K562 (cell line): ENCODE measurements around the gene DNASE1L3. TPM values are rescaled to one million over a fixed set of nuclear protein-coding genes. Genes with fewer than 3 reads are reported as not detected.

ENCODE experiments used
- ATAC-seq: fragments of 200-7000 bp; cut with Tn5 transposase; 3 replicates; pipeline ENCODE4 v1.9.1; 2020; ENCODE audit warnings: moderate library complexity
- BruUV-seq: library from RNA; stranded (reverse); fragments of 400-500 nt; replicated peaks from 2 replicates; lab custom pipeline; 2021; lab: Mats Ljungman, UMichigan
- CTCF ChIA-PET: fragments of 300-600 bp; formaldehyde crosslinking; extraction: SDS; loops from one replicate; lab custom pipeline; 2021; ENCODE audit warnings: low intra/inter-chr PET ratio; lab: Yijun Ruan, JAX
- POLR2A ChIA-PET: fragments of 300-600, 350-650 bp; sonication (Branson Sonifier 250); formaldehyde crosslinking; extraction: SDS; loops from one replicate; lab custom pipeline; 2021; ENCODE audit warnings: antibody characterized with exemption, inconsistent platforms; lab: Yijun Ruan, JAX
- DNase-seq, 4 experiments: peaks; one replicate each; pipeline versions ENCODE4 v3.0.0 to v3.0.0-alpha.2; 2011 to 2018; ENCODE audit warnings: low spot score in 3 of 4, mixed read lengths in 3 of 4; ENCODE audit errors: extremely low read depth in 1 of 4
- FAIRE-seq: peaks from 2 replicates; lab custom pipeline; 2011; peaks lifted over from hg19 to GRCh38; lab: Jason Lieb, UNC
- H2AFZ ChIP-seq: 2 replicates; pipeline ENCODE4 v1.6.0; 2011; ENCODE audit warnings: low read depth, low read length, control low read depth, inconsistent platforms
- H3K27ac ChIP-seq: fragments of 200-600 bp; 3 replicates; pipeline ENCODE4 v1.8.0; 2011; ENCODE audit warnings: low read depth, mild to moderate bottlenecking, control low read depth, inconsistent platforms, low read length, moderate library complexity, mixed read lengths; ENCODE audit errors: extremely low read depth
- H3K27me3 ChIP-seq, 2 experiments: fragments of 300-600 bp in 1 of 2; 2 replicates in 1 of 2; 3 replicates in 1 of 2; pipeline versions ENCODE4 v1.6.0 to v1.8.0; 2011; ENCODE audit warnings: inconsistent platforms in 2 of 2, low read length in 2 of 2, mild to moderate bottlenecking in 1 of 2, mixed read lengths in 1 of 2, moderate library complexity in 1 of 2; ENCODE audit not compliant: control insufficient read depth in 2 of 2, insufficient read depth in 2 of 2
- H3K36me3 ChIP-seq: fragments of 300-600 bp; 3 replicates; pipeline ENCODE4 v1.8.0; 2011; ENCODE audit warnings: mild to moderate bottlenecking, low read length, inconsistent platforms; ENCODE audit not compliant: control insufficient read depth, insufficient read depth
- H3K4me1 ChIP-seq, 2 experiments: fragments of 200-600 bp in 1 of 2; replicated peaks in 1 of 2; 2 replicates in 1 of 2; 3 replicates in 1 of 2; pipeline versions ENCODE4 v1.5.1 to v1.8.0; 2011; ENCODE audit warnings: inconsistent platforms in 2 of 2, low read length in 2 of 2, mild to moderate bottlenecking in 1 of 2, mixed read lengths in 1 of 2, moderate library complexity in 1 of 2; ENCODE audit not compliant: control insufficient read depth in 2 of 2, insufficient read depth in 2 of 2
- H3K4me2 ChIP-seq: 2 replicates; pipeline ENCODE4 v1.6.1; 2011; ENCODE audit warnings: low read length, control low read depth, inconsistent platforms, mixed read lengths; ENCODE audit not compliant: insufficient read depth
- H3K4me3 ChIP-seq: fragments of 200-600 bp; sonication (generic), shearing (Covaris generic); 2 replicates; pipeline ENCODE4 v1.5.1; 2016; ENCODE audit warnings: control low read depth, inconsistent platforms
- H3K79me2 ChIP-seq: fragments of 200-600 bp; 3 replicates; pipeline ENCODE4 v1.8.0; 2011; ENCODE audit warnings: low read length, inconsistent platforms; ENCODE audit not compliant: control insufficient read depth, insufficient read depth
- H3K9ac ChIP-seq, 2 experiments: 2 replicates each; pipeline versions ENCODE4 v1.6.0 to v1.6.1; 2011; ENCODE audit warnings: low read depth in 2 of 2, low read length in 2 of 2, control low read depth in 1 of 2, inconsistent platforms in 1 of 2, mild to moderate bottlenecking in 1 of 2, mixed read lengths in 1 of 2; ENCODE audit not compliant: insufficient read depth in 1 of 2
- H3K9me1 ChIP-seq: one replicate; pipeline ENCODE4 v1.6.0; 2011; ENCODE audit warnings: inconsistent platforms, mild to moderate bottlenecking, low read length, moderate library complexity; ENCODE audit not compliant: control insufficient read depth, insufficient read depth
- H3K9me3 ChIP-seq: replicated peaks from 2 replicates; pipeline ENCODE4 v1.5.1; 2011; ENCODE audit warnings: low read depth, low read length, inconsistent platforms; ENCODE audit not compliant: control insufficient read depth, insufficient read depth
- H4K20me1 ChIP-seq: replicated peaks from 2 replicates; pipeline ENCODE4 v1.6.1; 2011; ENCODE audit warnings: low read length, inconsistent platforms, mixed read lengths; ENCODE audit not compliant: control insufficient read depth, insufficient read depth
- C11orf30 ChIP-seq: fragments of 450-650 bp; IDR thresholded peaks from 2 replicates; pipeline ENCODE4 v1.6.1; 2016; ENCODE audit warnings: low read depth, mild to moderate bottlenecking
- CREB5 ChIP-seq: fragments of 250-450 bp; sonication (Bioruptor Pico); IDR thresholded peaks from 2 replicates; pipeline ENCODE4 v1.5.0; 2020; ENCODE audit warnings: mild to moderate bottlenecking
- DNMT1 ChIP-seq: fragments of 450-650 bp; IDR thresholded peaks from 2 replicates; pipeline ENCODE4 v1.6.1; 2016; ENCODE audit warnings: antibody characterized with exemption, mild to moderate bottlenecking
- MAFG ChIP-seq: fragments of 450-650 bp; conservative IDR thresholded peaks from 2 replicates; pipeline ENCODE4 v1.6.1; 2016; ENCODE audit warnings: missing genetic modification characterization, missing compliant biosample characterization
- PKNOX1 ChIP-seq: fragments of 450-650 bp; IDR thresholded peaks from 2 replicates; pipeline ENCODE4 v1.6.1; 2016
- TAF1 ChIP-seq: IDR thresholded peaks from 2 replicates; pipeline ENCODE4 v1.6.1; 2011; ENCODE audit warnings: mild to moderate bottlenecking, low read length, moderate library complexity; ENCODE audit not compliant: insufficient read depth, control insufficient read depth, severe bottlenecking; ENCODE audit errors: extremely low read depth
- TSC22D4 ChIP-seq: fragments of 450-650 bp; IDR thresholded peaks from 2 replicates; pipeline ENCODE4 v1.6.1; 2016; ENCODE audit warnings: missing genetic modification characterization, missing biosample characterization, control low read depth
- ZNF134 ChIP-seq: fragments of 250-450 bp; sonication (Bioruptor Pico); conservative IDR thresholded peaks from 2 replicates; pipeline ENCODE4 v1.4.0; 2020
- ZNF280B ChIP-seq: fragments of 250-450 bp; sonication (Bioruptor Pico); IDR thresholded peaks from 2 replicates; pipeline ENCODE4 v1.5.1; 2021; ENCODE audit warnings: mild to moderate bottlenecking
- ZNF316 ChIP-seq: fragments of 450-650 bp; IDR thresholded peaks from 2 replicates; pipeline ENCODE4 v1.6.1; 2016
- ZNF347 ChIP-seq: fragments of 450-650 bp; formaldehyde crosslinking; IDR thresholded peaks from 2 replicates; pipeline ENCODE4 v1.4.0; 2020; ENCODE audit warnings: low read depth, mild to moderate bottlenecking, moderate library complexity
- WGBS: fragments of 100-300 bp; shearing (Covaris generic); methylation state at CpG from one replicate; pipeline ENCODE4 v1.1.6; 2016; ENCODE audit warnings: low coverage, mixed read lengths; ENCODE audit not compliant: insufficient coverage; ENCODE audit errors: missing lambda C conversion rate; 5-methylcytosine and 5-hydroxymethylcytosine counted together
- in situ Hi-C: fragments of 300-500 bp; cut with MboI; formaldehyde crosslinking; loops from 4 replicates; pipeline ENCODE4 v1.15.0; 2018; ENCODE audit warnings: inconsistent platforms, mixed read lengths
- intact Hi-C: fragments of 100-400 bp; cut with micrococcal nuclease; formaldehyde crosslinking; loops from 2 replicates; pipeline ENCODE4 v1.14.2; 2022
- polyA plus RNA-seq, 8 experiments: library from polyadenylated mRNA; depleted of rRNA in 4 of 8; stranded (reverse) in 5 of 8; unstranded in 3 of 8; fragments of >200 nt; fragmentation: Nextera tagmentation in 2 of 8; fragmentation: Illumina TruSeq in 1 of 8; extraction: Ambion mirVana in 2 of 8; extraction: Trizol in 1 of 8; gene quantifications; 2 replicates each; pipeline versions ENCODE4 v1.2.1 to v1.2.3, GENCODE V29; 2011 to 2014; ENCODE audit warnings: inconsistent platforms in 1 of 8, missing spikeins in 1 of 8
- total RNA-seq, 7 experiments: library from RNA; depleted of rRNA in 6 of 7; stranded (reverse); fragments of >200 nt in 6 of 7; fragmentation: Illumina TruSeq in 2 of 7; extraction: Trizol in 2 of 7; gene quantifications; 2 replicates each; pipeline versions ENCODE4 v1.2.1 to v1.2.3, GENCODE V29; 2011 to 2021; ENCODE audit warnings: low replicate concordance in 1 of 7

DNASE1L3 gene
- total and polyA plus RNA-seq, 9 of the 15 experiments (the other 6 are each of a cell fraction or from before 2014, with no cell fraction given) = 0.06 TPM; not detected in 8

- POLR2A ChIA-PET = no interaction called here
- H4K20me1 ChIP-seq = no peaks in the 10 kb centered on the region
Observed at GRCh38 chr3:58204720-58205119, 6.1 kb downstream of the DNASE1L3 start.

More at GRCh38 chr3:58204720-58205119, 6.1 kb downstream of the DNASE1L3 start:
- no peaks in the 10 kb centered on the region for H3K36me3 ChIP-seq
- BruUV-seq = no TSS peak
- intact Hi-C loops (no loop called here), in situ Hi-C loops (no loop called here)
- H3K4me1 ChIP-seq = no peaks in the 10 kb centered on the region
- no peaks in the 10 kb centered on the region for H3K79me2 ChIP-seq
- TF ChIP-seq ZNF316 = peak; percentile 51
- no peak for TF ChIP-seq TSC22D4 (tag)
- TF ChIP-seq TAF1 = no peak
- peak; percentile 32; the same call in 1 of the 2 replicates for TF ChIP-seq MAFG
- no peak for TF ChIP-seq ZNF347
- TF ChIP-seq ZNF134 (CRISPR knock-in tag) = no peak
- no peak for TF ChIP-seq PKNOX1
- TF ChIP-seq C11orf30 = peak; percentile 55
- TF ChIP-seq CREB5 (CRISPR knock-in tag) = no peak
- no peak for TF ChIP-seq ZNF280B (CRISPR knock-in tag)
- no peak for TF ChIP-seq DNMT1
- 10% methylated on average over 3 of the region's 4 CpGs for WGBS
- CTCF ChIA-PET = no interaction called here
- FAIRE-seq (no peak), DNase-seq (no peak), ATAC-seq (no peak)
- H3K9me3 ChIP-seq = no peaks in the 10 kb centered on the region
- H3K27ac ChIP-seq = no peak overlapping the region
- H3K4me2 ChIP-seq = no peak overlapping the region
- no peaks in the 10 kb centered on the region for H3K9me1 ChIP-seq
- H3K4me3 ChIP-seq = no peak overlapping the region
- H3K27me3 ChIP-seq = peaks cover 7 to 52% of the 10 kb centered on the region in 2 experiments; a peak in 4 of 5 replicates
- H3K9ac ChIP-seq = no peak overlapping the region
- no peak overlapping the region for H2AFZ ChIP-seq
